Measurements from ENCODE around the gene BOD1. TPM values are rescaled to one million over a fixed set of nuclear protein-coding genes. Genes with fewer than 3 reads are reported as not detected.

Gene BOD1
- total and polyA plus RNA-seq, 9 of the 15 experiments (the other 6 are each of a cell fraction or from before 2014, with no cell fraction given), result 10.1 to 31.6 (median 22.6) TPM

DNA sequence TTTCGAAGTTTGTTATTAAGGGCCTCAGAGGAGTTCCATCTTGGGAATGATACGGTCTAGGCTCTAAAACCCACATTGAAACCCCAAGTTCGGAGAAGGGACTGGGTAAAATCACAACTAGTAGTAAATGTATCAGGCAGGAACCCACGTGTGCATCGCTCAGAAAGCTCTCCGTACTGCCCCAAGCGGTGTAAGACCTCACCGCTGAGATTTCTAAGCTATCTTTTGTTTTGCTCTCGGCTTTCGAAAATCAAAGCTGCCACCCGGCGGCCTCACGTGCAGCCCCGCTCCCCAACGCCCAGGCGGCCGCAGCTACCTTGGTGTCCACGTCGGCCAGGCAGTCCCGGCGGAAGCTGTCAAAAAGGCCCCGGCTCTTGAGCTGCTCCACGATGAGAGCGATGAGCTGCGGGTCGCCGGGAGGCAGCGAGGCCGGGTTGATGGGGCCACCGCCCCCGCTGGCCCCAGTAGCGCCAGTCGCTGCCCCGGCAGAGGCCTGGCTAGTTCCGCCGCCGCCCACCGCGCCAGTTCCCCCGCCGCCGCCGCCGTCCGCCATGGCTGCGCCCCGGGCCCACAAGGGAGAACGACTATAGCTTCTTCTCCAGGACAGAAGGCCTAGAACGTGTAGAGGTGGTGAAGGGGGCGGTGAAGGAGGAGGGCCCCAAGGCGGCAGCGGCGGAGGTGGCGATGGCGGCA is 420 bp downstream of the BOD1 start (continued):
- TF ChIP-seq XRCC3 (IDR thresholded peaks at IDR 0.05) (no peak), ZNF518B (CRISPR knock-in tag; IDR thresholded peaks at IDR 0.05) (no peak), ZC3H8 (IDR thresholded peaks at IDR 0.05) (no peak), GTF2A2 (tag; IDR thresholded peaks at IDR 0.05) (no peak), MCM5 (IDR thresholded peaks at IDR 0.05; ENCODE audit: low read depth) (no peak), TGIF2 (CRISPR knock-in tag; IDR thresholded peaks at IDR 0.05) (no peak), NUFIP1 (IDR thresholded peaks at IDR 0.05; ENCODE audit: partially characterized antibody) (no peak), BCOR (IDR thresholded peaks at IDR 0.05) (peak; percentile 46; the same call in 1 of the 2 replicates), KDM4B (IDR thresholded peaks at IDR 0.05; ENCODE audit: borderline replicate concordance in 2 of 2, low read depth in 1 of 2) (no peak), HNRNPUL1 (IDR thresholded peaks at IDR 0.05; ENCODE audit: low read length) (no peak), EP400 (IDR thresholded peaks at IDR 0.05) (no peak), SAFB2 (IDR thresholded peaks at IDR 0.05; ENCODE audit: borderline replicate concordance, low read depth, low read length, severe bottlenecking) (no peak), FOXM1 (IDR thresholded peaks at IDR 0.05; ENCODE audit: low read depth) (no peak), FOXM1 (CRISPR knock-in tag; IDR thresholded peaks at IDR 0.05; ENCODE audit: low read depth) (no peak), MCM2 (IDR thresholded peaks at IDR 0.05; ENCODE audit: low read depth) (no peak), NFE2L1 (tag; IDR thresholded peaks at IDR 0.05; ENCODE audit: borderline replicate concordance, low read depth) (no peak), ELF1 (tag; IDR thresholded peaks at IDR 0.05) (no peak), ZNF121 (CRISPR knock-in tag; conservative IDR thresholded peaks at IDR 0.05) (no peak)
- TF ChIP-seq, protein P1, sequence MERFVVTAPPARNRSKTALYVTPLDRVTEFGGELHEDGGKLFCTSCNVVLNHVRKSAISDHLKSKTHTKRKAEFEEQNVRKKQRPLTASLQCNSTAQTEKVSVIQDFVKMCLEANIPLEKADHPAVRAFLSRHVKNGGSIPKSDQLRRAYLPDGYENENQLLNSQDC (CRISPR knock-in tag; IDR thresholded peaks at IDR 0.05), result no peak
- TF ChIP-seq, protein P2, sequence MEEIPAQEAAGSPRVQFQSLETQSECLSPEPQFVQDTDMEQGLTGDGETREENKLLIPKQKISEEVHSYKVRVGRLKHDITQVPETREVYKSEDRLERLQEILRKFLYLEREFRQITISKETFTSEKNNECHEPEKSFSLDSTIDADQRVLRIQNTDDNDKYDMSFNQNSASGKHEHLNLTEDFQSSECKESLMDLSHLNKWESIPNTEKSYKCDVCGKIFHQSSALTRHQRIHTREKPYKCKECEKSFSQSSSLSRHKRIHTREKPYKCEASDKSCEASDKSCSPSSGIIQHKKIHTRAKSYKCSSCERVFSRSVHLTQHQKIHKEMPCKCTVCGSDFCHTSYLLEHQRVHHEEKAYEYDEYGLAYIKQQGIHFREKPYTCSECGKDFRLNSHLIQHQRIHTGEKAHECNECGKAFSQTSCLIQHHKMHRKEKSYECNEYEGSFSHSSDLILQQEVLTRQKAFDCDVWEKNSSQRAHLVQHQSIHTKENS (CRISPR knock-in tag; IDR thresholded peaks at IDR 0.05), result no peak
- TF ChIP-seq, protein P3, sequence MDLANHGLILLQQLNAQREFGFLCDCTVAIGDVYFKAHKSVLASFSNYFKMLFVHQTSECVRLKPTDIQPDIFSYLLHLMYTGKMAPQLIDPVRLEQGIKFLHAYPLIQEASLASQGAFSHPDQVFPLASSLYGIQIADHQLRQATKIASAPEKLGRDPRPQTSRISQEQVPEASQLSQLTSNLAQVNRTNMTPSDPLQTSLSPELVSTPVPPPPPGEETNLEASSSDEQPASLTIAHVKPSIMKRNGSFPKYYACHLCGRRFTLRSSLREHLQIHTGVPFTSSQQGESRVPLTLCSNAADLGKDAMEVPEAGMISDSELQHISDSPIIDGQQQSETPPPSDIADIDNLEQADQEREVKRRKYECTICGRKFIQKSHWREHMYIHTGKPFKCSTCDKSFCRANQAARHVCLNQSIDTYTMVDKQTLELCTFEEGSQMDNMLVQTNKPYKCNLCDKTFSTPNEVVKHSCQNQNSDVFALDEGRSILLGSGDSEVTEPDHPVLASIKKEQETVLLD (IDR thresholded peaks at IDR 0.05), result no peak
- TF ChIP-seq, protein P4, sequence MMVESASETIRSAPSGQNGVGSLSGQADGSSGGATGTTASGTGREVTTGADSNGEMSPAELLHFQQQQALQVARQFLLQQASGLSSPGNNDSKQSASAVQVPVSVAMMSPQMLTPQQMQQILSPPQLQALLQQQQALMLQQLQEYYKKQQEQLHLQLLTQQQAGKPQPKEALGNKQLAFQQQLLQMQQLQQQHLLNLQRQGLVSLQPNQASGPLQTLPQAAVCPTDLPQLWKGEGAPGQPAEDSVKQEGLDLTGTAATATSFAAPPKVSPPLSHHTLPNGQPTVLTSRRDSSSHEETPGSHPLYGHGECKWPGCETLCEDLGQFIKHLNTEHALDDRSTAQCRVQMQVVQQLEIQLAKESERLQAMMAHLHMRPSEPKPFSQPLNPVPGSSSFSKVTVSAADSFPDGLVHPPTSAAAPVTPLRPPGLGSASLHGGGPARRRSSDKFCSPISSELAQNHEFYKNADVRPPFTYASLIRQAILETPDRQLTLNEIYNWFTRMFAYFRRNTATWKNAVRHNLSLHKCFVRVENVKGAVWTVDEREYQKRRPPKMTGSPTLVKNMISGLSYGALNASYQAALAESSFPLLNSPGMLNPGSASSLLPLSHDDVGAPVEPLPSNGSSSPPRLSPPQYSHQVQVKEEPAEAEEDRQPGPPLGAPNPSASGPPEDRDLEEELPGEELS (CRISPR knock-in tag; IDR thresholded peaks at IDR 0.05; ENCODE audit: borderline replicate concordance), result no peak

Data from K562 (cell line).